Thoracic aorta (tissue), 2 donors: ENCODE results near the gene ZNF423. TPM values are rescaled to one million over a fixed set of nuclear protein-coding genes. Genes with fewer than 3 reads are reported as not detected.

Experiments
- ATAC-seq: fragments of 150-250 bp; one replicate; pipeline ENCODE4 v1.8.0; 2017; ENCODE audit warnings: low read depth; ENCODE audit not compliant: insufficient number of reproducible peaks, low FRiP score
- DNase-seq: peaks from one replicate; pipeline ENCODE4 v3.0.0-alpha.2; 2020; ENCODE audit warnings: low spot score
- H3K27ac ChIP-seq, 2 donors: fragments of 200-600 bp; sonication (generic); 1 replicate in 1 of 2; 2 replicates in 1 of 2; pipeline ENCODE4 v1.5.1; 2016; ENCODE audit warnings: mild to moderate bottlenecking in 2 of 2, moderate library complexity in 2 of 2
- H3K27me3 ChIP-seq: fragments of 200-600 bp; sonication (generic); replicated peaks from 2 replicates; pipeline ENCODE4 v1.6.0; 2016; ENCODE audit warnings: mild to moderate bottlenecking; ENCODE audit not compliant: insufficient read depth
- H3K36me3 ChIP-seq: fragments of 200-600 bp; sonication (generic); one replicate; pipeline ENCODE4 v1.5.1; 2016
- H3K4me1 ChIP-seq, 2 donors: fragments of 200-600 bp; sonication (generic); 1 replicate in 1 of 2; 2 replicates in 1 of 2; pipeline versions ENCODE4 v1.5.1 to v1.6.0; 2016; ENCODE audit warnings: low read depth in 2 of 2, mild to moderate bottlenecking in 1 of 2; ENCODE audit not compliant: control insufficient read depth in 1 of 2
- H3K4me3 ChIP-seq: fragments of 200-600 bp; sonication (generic); 2 replicates; pipeline ENCODE4 v1.5.1; 2016; ENCODE audit warnings: mild to moderate bottlenecking
- H3K9me3 ChIP-seq: fragments of 200-600 bp; sonication (generic); 2 replicates; pipeline ENCODE4 v1.5.1; 2016
- total RNA-seq, 2 donors: library from RNA; depleted of rRNA; stranded (reverse); fragments of >200 nt; gene quantifications; one replicate each; pipeline versions ENCODE4 v1.1.0 to v1.2.3, GENCODE V29; 2016
- TF ChIP-seq, protein P1 (sequence below): fragments of 200-600 bp; sonication (generic); IDR thresholded peaks from one replicate; pipeline ENCODE4 v1.5.1; 2019; ENCODE audit warnings: antibody characterized with exemption

The ZNF423 gene
- total RNA-seq, 2 donors from 2014 or later: 16.2 to 22.9 TPM

DNA sequence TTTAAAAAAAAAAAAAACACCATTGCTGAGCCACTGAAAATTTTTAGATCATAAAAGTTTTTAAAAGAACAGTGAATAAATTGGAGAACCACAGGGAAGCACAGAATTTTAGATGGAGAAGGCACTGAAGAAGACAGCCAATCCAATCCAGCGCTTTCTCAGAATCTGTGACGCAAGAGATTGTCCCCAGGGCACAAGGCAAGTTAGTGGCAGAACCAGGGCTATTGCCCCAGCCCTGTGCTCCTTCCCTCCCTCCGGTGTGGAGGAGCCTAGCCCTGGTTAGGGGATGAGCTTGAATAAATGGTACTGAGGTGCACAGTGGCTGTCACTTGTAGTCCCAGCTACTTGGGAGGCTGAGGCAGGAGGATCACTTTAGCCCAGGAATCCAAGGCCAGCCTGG is 108.3 kb downstream of the ZNF423 start:
- TF ChIP-seq, protein P1, sequence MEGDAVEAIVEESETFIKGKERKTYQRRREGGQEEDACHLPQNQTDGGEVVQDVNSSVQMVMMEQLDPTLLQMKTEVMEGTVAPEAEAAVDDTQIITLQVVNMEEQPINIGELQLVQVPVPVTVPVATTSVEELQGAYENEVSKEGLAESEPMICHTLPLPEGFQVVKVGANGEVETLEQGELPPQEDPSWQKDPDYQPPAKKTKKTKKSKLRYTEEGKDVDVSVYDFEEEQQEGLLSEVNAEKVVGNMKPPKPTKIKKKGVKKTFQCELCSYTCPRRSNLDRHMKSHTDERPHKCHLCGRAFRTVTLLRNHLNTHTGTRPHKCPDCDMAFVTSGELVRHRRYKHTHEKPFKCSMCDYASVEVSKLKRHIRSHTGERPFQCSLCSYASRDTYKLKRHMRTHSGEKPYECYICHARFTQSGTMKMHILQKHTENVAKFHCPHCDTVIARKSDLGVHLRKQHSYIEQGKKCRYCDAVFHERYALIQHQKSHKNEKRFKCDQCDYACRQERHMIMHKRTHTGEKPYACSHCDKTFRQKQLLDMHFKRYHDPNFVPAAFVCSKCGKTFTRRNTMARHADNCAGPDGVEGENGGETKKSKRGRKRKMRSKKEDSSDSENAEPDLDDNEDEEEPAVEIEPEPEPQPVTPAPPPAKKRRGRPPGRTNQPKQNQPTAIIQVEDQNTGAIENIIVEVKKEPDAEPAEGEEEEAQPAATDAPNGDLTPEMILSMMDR: no peak
- Histone ChIP-seq H3K27ac (no peak overlapping the region), H3K27me3 (no peaks in the 10 kb centered on the region), H3K4me3 (no peak overlapping the region), H3K36me3 (no peaks in the 10 kb centered on the region), H3K9me3 (no peaks in the 10 kb centered on the region), H3K4me1 (no peaks in the 10 kb centered on the region)
- DNase-seq (no peak), ATAC-seq (no peak)

DNA sequence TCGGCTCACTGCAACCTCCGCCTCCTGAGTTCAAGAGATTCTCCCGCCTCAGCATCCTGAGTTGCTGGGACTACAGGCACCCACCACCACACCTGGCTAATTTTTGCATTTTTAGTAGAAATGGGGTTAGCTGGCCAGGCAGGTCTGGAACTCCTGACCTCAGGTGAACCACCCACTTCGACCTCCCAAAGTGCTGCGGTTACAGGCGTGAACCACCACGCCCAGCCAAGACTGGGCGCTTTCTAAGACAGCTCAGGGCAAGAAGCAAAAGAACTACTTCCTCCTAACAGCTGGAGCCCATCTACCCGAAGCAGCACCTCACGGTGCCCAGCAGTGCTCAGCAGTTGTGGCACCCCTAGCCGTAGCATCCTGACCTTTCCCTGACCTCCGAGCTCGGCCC is 109.4 kb downstream of the ZNF423 start:
- Histone ChIP-seq H3K4me1 (no peaks in the 10 kb centered on the region), H3K9me3 (no peaks in the 10 kb centered on the region), H3K4me3 (no peak overlapping the region), H3K27me3 (no peaks in the 10 kb centered on the region), H3K36me3 (no peaks in the 10 kb centered on the region), H3K27ac (no peak overlapping the region)
- TF ChIP-seq, protein P1: no peak
- DNase-seq (no peak), ATAC-seq (no peak)

DNA sequence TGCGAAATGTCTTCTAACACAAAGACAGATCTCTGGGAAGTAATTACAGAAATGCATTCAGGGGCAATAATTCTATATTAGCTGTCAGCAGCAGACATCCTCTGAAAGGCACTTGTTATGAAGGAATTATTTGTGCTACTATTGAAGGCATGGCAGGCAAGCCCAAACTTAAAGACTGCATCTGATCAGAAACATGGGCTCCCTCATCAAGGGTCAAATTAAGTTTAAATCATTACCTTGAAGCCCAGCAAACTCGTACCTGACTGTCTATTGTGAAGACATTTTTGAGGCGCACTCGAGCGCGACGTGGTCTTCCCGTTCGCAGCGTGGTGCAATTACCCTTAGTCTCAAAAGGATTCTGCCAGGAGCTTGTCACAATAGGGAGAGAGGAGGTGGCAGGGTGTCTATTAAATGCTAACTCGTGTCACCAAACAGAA is 110.6 kb downstream of the ZNF423 start:
- H3K9me3 ChIP-seq: no peaks in the 10 kb centered on the region
- ATAC-seq (no peak), DNase-seq (no peak)
- no peaks in the 10 kb centered on the region for H3K36me3 ChIP-seq
- H3K27me3 ChIP-seq: no peaks in the 10 kb centered on the region
- TF ChIP-seq, protein P1: no peak
- H3K27ac ChIP-seq: no peak overlapping the region
- H3K4me1 ChIP-seq: no peaks in the 10 kb centered on the region
- no peak overlapping the region for H3K4me3 ChIP-seq

DNA sequence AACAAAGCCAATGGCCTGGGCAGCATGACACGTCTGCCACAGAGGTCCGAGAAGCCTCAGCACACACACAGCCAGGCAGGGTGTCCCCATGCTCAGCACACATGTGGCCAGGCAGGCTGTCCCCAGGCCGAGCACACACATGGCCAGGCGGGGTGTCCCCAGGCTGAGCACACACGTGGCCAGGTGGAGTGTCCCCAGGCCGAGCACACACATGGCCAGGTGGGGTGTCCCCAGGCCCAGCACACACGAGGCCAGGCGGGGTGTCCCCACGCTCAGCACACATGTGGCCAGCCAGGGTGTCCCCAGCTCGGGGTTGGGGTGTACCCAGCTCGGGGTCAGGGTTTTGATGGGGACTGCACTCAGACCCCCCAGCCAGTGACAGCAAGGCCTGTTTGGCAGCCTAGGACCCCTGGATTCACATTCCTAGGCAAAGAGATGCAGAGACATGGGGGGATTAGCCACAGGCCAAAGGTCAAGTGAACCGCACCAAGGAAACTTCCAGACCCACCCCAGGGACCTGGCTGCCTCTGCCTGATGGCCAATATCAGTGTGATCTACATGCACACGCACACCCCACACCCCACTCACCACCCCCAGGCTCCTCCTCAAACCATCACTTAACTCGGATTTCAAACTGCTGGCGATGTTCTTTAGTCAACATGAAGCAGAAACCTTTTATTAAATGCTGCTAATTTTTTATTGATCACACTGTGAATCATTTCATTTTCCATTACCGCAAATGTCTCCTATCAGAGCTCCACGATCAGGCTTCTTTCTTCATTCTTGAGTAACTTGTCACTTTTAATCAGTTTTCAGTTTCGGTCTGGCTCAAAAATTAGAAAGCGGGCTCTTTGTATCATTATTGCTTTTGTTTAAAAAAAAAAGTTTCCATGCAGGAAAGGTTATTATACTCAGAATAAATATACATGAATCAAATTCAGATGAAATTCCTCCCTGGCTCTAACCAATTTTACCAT is 111.4 kb downstream of the ZNF423 start:
- no peaks in the 10 kb centered on the region for H3K36me3 ChIP-seq
- no peaks in the 10 kb centered on the region for H3K4me1 ChIP-seq
- H3K27ac ChIP-seq: no peak overlapping the region
- no peaks in the 10 kb centered on the region for H3K9me3 ChIP-seq
- H3K27me3 ChIP-seq: no peaks in the 10 kb centered on the region
- H3K4me3 ChIP-seq: no peak overlapping the region
- no peak for DNase-seq
- no peak for ATAC-seq
- TF ChIP-seq, protein P1: no peak

DNA sequence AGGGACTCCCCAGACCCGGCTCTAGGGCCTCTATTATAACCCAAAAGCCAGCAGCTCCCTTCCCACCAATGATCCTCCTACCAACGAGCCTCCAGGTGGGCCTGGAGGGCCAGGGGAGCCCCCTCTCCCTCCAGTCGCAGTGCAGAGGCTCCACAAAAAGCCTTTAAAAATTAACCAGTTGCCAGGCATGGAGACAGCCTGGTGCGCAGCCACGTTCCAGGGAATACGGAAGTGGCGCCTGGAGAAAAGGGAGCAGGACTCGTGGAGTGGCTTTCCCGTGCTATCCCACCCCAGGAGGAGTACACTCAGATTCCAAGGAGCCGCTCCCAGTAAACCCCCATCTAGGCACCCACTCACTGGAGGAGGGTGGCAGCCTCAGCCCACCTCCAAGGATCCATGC is 112.3 kb downstream of the ZNF423 start:
- Histone ChIP-seq H3K36me3 (no peaks in the 10 kb centered on the region), H3K27ac (no peak overlapping the region), H3K27me3 (no peaks in the 10 kb centered on the region), H3K9me3 (no peaks in the 10 kb centered on the region), H3K4me3 (no peak overlapping the region), H3K4me1 (no peaks in the 10 kb centered on the region)
- TF ChIP-seq, protein P1: no peak
- no peak for DNase-seq
- ATAC-seq: no peak
